Colonic mucosa (tissue), 4 donors: ENCODE data around the gene NOG. TPM values are rescaled to one million over a fixed set of nuclear protein-coding genes. Genes with fewer than 3 reads are reported as not detected.

Source experiments
- DNase-seq: peaks from one replicate; pipeline ENCODE4 v3.0.0-alpha.2; 2020
- H3K27ac ChIP-seq: fragments of 200-600 bp; one replicate; pipeline ENCODE4 v1.8.0; 2021
- H3K27me3 ChIP-seq: fragments of 200-600 bp; one replicate; pipeline ENCODE4 v1.8.0; 2021
- H3K36me3 ChIP-seq: fragments of 200-600 bp; one replicate; pipeline ENCODE4 v1.8.0; 2021
- H3K4me1 ChIP-seq: fragments of 200-600 bp; one replicate; pipeline ENCODE4 v1.8.0; 2021; ENCODE audit warnings: mild to moderate bottlenecking
- H3K4me3 ChIP-seq: fragments of 200-600 bp; one replicate; pipeline ENCODE4 v1.8.0; 2021
- H3K9ac ChIP-seq, 2 donors: one replicate each; pipeline ENCODE4 v1.7.0; 2013; ENCODE audit warnings: control low read depth in 2 of 2, low read depth in 2 of 2, low read length in 2 of 2
- H3K9me3 ChIP-seq: fragments of 200-600 bp; one replicate; pipeline ENCODE4 v1.8.0; 2021
- intact Hi-C: fragments of 100-400 bp; cut with DNase I; formaldehyde crosslinking; loops from one replicate; pipeline ENCODE4 v1.14.1; 2022
- total RNA-seq, 2 donors: library from RNA; stranded (reverse); fragmentation: NEBNext Ultra II Directional in 1 of 2; extraction: Animal tissue kit (Norgen Biotek cat#: 25700) in 1 of 2; gene quantifications; one replicate each; pipeline ENCODE4 v1.2.1, GENCODE V29; 2021
- TF ChIP-seq, protein P1 (sequence below): fragments of 200-600 bp; IDR thresholded peaks from one replicate; pipeline ENCODE4 v1.8.0; 2022; ENCODE audit warnings: antibody characterized with exemption, mild to moderate bottlenecking
- donor health status: healthy.
- donor health status: DM: no; HTN: no; CAD: no.
- donor health status: DM: no; HTN: no; CAD: no.

NOG gene
- total RNA-seq, 2 donors from 2014 or later: 0.16 to 0.27 TPM

- no peak for DNase-seq
- intact Hi-C loops: no loop called here
- H3K4me3 ChIP-seq: no peak overlapping the region
- no peaks in the 10 kb centered on the region for H3K9me3 ChIP-seq
- TF ChIP-seq, protein P1, sequence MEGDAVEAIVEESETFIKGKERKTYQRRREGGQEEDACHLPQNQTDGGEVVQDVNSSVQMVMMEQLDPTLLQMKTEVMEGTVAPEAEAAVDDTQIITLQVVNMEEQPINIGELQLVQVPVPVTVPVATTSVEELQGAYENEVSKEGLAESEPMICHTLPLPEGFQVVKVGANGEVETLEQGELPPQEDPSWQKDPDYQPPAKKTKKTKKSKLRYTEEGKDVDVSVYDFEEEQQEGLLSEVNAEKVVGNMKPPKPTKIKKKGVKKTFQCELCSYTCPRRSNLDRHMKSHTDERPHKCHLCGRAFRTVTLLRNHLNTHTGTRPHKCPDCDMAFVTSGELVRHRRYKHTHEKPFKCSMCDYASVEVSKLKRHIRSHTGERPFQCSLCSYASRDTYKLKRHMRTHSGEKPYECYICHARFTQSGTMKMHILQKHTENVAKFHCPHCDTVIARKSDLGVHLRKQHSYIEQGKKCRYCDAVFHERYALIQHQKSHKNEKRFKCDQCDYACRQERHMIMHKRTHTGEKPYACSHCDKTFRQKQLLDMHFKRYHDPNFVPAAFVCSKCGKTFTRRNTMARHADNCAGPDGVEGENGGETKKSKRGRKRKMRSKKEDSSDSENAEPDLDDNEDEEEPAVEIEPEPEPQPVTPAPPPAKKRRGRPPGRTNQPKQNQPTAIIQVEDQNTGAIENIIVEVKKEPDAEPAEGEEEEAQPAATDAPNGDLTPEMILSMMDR: no peak
- H3K27me3 ChIP-seq: no peaks in the 10 kb centered on the region
- H3K9ac ChIP-seq: no peak overlapping the region
- H3K27ac ChIP-seq: no peak overlapping the region
- H3K4me1 ChIP-seq: no peaks in the 10 kb centered on the region
- H3K36me3 ChIP-seq: no peaks in the 10 kb centered on the region
These were observed 35.8 kb upstream of the NOG start for GRCh38 chr17:56557682-56558081.

GRCh38 chr17:56558088-56558487, 35.4 kb upstream of the NOG start:
- H3K9ac ChIP-seq: no peak overlapping the region
- TF ChIP-seq, protein P1: no peak
- no peak for DNase-seq
- no peaks in the 10 kb centered on the region for H3K9me3 ChIP-seq
- H3K27ac ChIP-seq: no peak overlapping the region
- H3K27me3 ChIP-seq: no peaks in the 10 kb centered on the region
- H3K4me3 ChIP-seq: no peak overlapping the region
- intact Hi-C loops: no loop called here
- H3K4me1 ChIP-seq: no peaks in the 10 kb centered on the region
- H3K36me3 ChIP-seq: no peaks in the 10 kb centered on the region

DNA sequence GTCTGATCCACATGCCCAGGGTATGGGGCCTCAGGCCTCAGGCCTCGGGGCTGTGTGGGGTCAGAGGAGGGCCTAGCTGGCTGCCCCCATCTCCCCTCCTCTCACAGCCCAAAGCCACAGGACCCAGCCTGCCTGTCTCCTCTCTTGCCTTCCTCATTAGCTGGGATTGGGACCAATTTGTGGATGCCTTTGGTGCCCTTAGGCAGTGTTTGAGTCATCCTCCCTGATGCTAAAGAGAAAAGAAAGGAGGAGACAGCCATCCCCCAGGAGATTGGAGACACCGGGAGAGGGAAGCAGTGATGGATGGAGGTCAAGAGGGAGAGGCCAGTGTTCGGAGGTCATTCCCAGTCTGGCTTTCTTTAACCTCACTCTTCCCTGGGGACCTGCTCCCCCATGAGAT, 23.3 kb upstream of the NOG start:
- intact Hi-C loops: no loop called here
- H3K36me3 ChIP-seq: no peaks in the 10 kb centered on the region

DNA sequence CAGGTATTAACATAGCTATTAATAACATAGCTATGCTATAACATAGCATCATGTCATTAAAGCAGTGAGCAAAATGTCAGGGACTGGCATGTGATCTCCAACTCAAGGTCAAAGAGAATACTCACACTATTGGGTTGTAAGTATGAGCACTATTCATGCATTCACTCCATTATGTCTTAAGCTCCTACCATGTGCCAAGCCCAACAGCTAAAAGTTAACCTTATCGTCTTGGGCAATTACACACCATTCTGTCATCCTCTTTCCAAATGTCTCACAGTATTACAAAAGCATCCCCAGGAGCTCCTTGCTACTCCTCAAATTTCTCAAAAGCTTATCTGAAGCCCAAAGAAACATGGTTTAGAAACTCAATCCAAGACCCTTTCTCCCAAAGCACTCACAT, 22.0 kb upstream of the NOG start:
- intact Hi-C loops: no loop called here
- Histone ChIP-seq H3K27me3 (no peaks in the 10 kb centered on the region), H3K9ac (no peak overlapping the region), H3K4me3 (no peak overlapping the region), H3K27ac (no peak overlapping the region), H3K36me3 (no peaks in the 10 kb centered on the region), H3K4me1 (no peaks in the 10 kb centered on the region), H3K9me3 (no peaks in the 10 kb centered on the region)
- no peak for DNase-seq
- TF ChIP-seq, protein P1: no peak

More for the DNA sequence above, 23.3 kb upstream of the NOG start:
- Histone ChIP-seq H3K4me3 (no peak overlapping the region), H3K9ac (no peak overlapping the region), H3K27ac (no peak overlapping the region), H3K27me3 (no peaks in the 10 kb centered on the region), H3K9me3 (no peaks in the 10 kb centered on the region), H3K4me1 (no peaks in the 10 kb centered on the region)
- TF ChIP-seq, protein P1: no peak
- no peak for DNase-seq

- TF ChIP-seq, protein P1: no peak
- no peak for DNase-seq
- H3K27ac ChIP-seq: no peak overlapping the region
- H3K9me3 ChIP-seq: no peaks in the 10 kb centered on the region
- H3K27me3 ChIP-seq: no peaks in the 10 kb centered on the region
- no peaks in the 10 kb centered on the region for H3K4me1 ChIP-seq
- H3K36me3 ChIP-seq: no peaks in the 10 kb centered on the region
- no peak overlapping the region for H3K4me3 ChIP-seq
- no peak overlapping the region for H3K9ac ChIP-seq
- intact Hi-C loops: no loop called here
These were observed 16.2 kb upstream of the NOG start for GRCh38 chr17:56577190-56577842.
